ENCODE data around the gene MYH1. TPM values are rescaled to one million over a fixed set of nuclear protein-coding genes. Genes with fewer than 3 reads are reported as not detected.
"Not testable (repeated sequence)": the region's sequence is repeated elsewhere in the genome, so short reads cannot be mapped to it uniquely, and the experiment has no call there.

The MYH1 gene
- not detected in 2 replicates for polyA plus RNA-seq (2014; cell fraction: cytosol; rRNA removed)
- polyA plus RNA-seq (2014; cell fraction: nucleus; rRNA removed), result not detected in 2 replicates

DNA sequence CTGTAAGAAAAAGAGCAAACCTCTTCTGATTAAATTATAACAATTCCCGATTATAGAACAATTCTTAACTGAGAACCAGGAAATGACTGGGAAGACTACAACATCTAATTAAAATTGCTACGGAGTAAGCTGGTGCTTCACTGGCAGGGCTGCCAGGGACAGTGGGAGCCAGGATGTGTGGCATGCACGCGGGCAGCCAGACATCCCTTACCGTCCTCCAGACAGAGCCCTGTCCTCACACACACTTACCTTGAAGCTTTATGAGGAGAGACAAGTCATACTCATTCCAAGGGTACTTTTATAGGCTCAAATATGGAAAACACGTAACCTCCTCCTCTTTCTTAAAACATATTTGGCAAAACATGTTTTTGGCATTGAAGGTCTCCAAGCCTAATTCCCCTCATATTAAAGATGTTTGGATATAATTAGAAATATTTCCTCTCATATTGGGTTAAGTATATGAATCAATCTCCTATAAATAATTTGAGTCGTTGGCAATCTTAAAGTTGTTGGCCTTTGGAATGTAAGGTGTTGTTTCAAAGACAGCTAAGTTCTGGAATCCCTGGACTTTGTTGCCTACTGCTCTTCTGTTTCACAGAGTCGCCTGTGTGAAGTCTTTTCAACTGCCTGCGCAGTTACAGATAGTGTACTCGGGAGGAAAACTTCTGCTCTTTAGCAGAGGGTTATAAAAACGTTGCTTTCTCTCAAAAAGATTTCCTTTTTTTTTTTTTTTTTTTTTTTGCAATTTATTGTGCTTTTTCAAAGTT, at the start of gene MYH1:
Gene MYH1 (minus strand): TSS at position 272 of the 767 bp plus-strand sequence. CDS start 1,900 bp downstream, outside the sequence.
- DNase-seq (ENCODE audit: low spot score), result no peak

GRCh38 chr17:10563991-10564660, 45.8 kb upstream of the MYH1 start:
- no peak for DNase-seq (ENCODE audit: low spot score)

GRCh38 chr17:10558049-10558448, 39.7 kb upstream of the MYH1 start:
- no peak for DNase-seq (ENCODE audit: low spot score)

- no peak for DNase-seq (ENCODE audit: low spot score)
Observed at GRCh38 chr17:10557422-10557821, 39.1 kb upstream of the MYH1 start.

DNA sequence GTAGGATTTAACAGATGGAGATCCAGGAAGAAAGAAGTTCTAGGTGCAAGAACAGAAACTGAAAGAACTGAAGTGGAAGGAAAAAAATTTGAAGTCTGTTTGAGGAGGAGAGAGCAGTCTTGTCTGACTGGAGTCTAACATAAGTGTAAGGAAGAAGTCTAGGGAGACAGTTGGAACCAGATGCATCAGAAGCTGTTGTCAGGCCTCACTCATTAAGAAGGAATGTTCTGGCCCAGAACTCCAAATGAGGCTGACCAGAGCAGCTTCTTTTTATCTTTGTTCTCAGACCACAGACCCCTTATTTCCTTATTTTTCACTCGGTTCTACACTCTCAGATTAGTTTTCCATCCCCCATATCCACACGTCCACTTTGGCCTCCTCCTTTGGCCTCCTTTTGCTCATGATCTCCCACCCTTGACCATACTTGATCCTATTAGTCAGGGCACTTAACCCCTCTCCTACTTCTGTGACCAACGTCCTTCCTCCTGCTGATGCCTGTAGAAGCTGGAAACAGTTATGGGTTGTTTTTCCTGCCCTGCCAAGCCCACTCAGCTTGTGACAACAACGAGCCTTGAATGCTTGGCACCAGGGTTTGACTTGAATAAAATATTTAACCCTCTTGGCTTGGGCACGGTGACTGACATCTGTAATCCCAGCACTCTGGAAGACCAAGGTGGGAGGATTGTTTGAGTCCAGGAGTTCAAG, 38.1 kb upstream of the MYH1 start:
- DNase-seq (ENCODE audit: low spot score), result no peak

DNA sequence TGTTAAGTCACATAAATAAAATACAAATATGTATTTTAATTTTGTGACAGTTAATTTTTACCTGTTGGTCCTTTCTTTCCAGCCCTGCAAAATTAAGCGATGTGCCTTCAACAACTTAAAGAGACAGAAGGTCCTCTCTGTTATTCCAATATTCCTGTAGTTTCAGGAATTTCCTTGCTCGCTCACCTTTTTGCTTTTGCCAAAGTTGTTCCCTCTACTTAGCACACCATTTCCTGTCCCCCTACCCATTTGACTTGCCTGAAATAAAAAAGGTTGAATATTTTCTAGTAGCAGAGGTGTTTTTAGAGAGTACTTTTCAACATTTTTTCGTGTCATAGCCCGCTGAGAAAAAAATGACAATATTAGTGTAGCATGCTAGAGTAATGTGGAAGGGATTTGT, 31.7 kb upstream of the MYH1 start:
- no peak for DNase-seq (ENCODE audit: low spot score)

DNA sequence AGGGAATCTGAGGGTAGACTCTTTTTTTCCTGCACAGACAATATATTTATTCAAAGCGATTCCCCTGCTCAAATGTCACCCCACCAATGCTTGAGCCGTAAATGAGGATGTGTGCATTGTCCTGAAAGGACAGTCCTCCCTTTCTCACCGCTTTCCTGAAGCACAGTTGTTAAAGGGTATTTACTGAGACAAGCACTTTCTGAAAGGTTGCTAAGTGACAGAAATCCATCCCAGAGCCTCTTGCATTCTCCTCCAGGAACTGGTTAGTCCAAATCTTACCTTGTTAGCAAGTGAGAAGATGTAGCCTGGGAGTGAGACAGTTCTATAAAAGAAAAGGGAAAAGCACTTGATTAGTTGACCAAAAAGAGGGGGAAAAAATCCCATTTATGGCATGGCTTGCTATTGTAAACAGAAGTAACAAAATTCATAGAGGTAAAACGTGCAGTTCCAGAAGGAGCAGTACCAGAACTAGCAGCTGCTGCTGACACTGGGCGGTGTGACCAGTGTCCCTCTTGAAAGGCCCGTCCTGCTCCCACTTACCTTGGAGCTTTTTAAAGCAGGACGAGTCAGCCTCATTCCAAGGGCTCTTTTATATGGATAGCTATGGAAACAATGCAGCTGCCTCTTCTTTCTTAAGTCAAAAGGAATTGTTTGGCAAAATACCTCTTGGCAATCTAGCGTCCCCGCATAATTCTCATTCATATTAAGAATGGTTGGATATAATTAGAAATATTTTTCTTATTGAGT, 30.9 kb upstream of the MYH1 start, which contains the start of gene MYH2:
Gene MYH2 (minus strand): TSS at position 563 of the 747 bp plus-strand sequence. CDS start 1,738 bp downstream, outside the sequence.
- no peak for DNase-seq (ENCODE audit: low spot score)

- no peak for DNase-seq (ENCODE audit: low spot score)
Observed at GRCh38 chr17:10547351-10547750, 29.0 kb upstream of the MYH1 start.

DNA sequence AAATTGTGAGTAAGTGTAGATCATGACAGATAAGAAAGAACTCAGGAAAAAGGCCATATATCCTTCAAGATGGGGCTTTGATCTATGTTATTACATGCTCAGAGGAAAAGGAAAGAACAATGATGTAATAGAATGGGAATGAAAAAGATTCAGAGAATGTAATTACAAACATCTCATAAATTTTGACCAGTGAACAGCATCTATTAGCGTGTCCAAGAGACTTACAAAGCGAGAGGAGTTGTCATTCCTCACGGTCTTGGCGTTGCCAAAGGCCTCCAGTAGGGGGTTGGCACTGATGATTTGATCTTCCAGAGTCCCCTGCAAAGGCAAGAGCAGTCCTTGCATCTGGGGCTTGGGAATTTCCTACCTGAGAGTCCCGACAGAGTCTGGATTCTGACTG, 25.1 kb upstream of the MYH1 start:
- not testable (repeated sequence) for DNase-seq (ENCODE audit: low spot score)

DNA sequence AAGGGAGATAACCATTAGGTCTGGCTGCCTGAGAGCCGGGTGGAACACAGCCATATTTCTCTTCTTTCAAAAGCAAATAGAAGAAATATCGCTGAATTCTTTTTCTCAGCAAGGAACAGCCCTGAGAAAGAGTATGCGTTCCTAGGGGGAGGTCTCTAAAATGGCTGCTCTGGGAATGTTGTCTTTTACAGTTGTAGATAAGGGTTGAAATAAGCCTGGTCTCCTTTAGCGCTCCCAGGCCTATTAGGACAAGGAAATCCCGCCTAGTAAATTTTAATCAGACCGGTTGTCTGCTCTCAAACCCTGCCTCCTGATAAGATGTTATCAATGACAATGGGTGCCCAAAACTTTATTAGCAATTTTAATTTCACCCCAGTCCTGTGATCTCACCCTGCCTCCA, 22.8 kb upstream of the MYH1 start:
- not testable (repeated sequence) for DNase-seq (ENCODE audit: low spot score)

DNA sequence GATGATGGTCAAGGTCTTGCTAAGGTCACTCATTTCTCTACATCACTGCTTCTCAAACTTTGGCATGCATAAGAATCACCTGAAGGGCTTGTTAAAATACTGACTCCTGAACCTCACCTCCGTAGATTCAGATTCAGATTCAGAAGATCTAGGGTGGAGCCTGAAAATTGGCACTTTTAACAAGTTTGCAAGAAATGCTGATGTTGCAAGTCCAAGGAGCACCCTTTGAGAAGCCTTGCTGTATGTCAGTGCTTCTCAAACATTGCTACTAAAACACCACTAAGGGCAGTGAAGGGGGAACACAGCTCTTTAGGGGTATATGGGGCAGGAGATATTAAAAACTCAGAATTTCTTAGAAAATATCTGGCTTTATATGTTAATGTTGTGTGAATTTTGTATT, 13.7 kb upstream of the MYH1 start:
- DNase-seq (ENCODE audit: low spot score), result no peak

GRCh38 chr17:10527419-10527818, 9.1 kb upstream of the MYH1 start:
- no peak for DNase-seq (ENCODE audit: low spot score)

GRCh38 chr17:10526517-10526916, 8.2 kb upstream of the MYH1 start:
- DNase-seq (ENCODE audit: low spot score), result no peak

GRCh38 chr17:10523064-10523463, 4.7 kb upstream of the MYH1 start:
- DNase-seq (ENCODE audit: low spot score), result no peak

DNA sequence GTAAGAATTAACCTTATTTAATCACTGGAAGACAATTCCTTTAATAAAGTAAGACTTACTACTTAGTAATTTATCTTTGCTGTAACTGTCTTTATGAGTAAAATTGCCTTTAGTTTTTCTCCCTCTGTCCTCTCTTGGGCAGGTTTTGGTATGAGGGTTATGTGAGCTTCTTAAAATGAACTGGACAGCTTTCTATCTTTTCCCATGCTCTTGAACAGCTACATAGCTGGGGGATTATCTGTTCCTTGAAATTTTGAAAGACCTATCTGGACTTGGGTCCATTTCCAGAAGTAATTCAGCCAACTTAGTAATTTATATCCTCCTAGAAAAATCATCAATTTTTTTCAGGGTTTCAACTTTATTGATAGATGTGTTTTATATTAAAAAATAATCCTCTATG, 3.6 kb upstream of the MYH1 start:
- DNase-seq (ENCODE audit: low spot score), result no peak

- DNase-seq (ENCODE audit: low spot score), result no peak
Observed at GRCh38 chr17:10516638-10517037, 1.7 kb downstream of the MYH1 start.

DNA sequence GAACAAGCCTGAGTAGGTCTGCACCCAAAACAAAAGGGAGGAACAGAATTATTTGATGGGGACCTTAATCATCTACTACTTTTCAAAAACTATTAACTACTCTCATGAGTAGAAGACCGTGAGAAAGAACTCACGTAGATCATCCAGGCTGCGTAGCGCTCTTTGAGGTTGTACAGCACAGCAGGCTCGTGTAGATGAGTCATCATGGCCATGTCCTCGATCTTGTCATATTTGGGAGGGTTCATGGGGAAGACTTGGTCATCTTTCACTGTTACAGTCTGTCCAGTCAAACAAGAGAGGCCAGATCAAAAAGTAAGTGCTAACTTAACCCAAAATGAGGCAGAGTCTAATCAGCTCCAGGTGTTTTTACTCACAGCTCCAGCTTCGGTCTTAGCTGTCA, 2.3 kb downstream of the MYH1 start:
- no peak for DNase-seq (ENCODE audit: low spot score)

DNA sequence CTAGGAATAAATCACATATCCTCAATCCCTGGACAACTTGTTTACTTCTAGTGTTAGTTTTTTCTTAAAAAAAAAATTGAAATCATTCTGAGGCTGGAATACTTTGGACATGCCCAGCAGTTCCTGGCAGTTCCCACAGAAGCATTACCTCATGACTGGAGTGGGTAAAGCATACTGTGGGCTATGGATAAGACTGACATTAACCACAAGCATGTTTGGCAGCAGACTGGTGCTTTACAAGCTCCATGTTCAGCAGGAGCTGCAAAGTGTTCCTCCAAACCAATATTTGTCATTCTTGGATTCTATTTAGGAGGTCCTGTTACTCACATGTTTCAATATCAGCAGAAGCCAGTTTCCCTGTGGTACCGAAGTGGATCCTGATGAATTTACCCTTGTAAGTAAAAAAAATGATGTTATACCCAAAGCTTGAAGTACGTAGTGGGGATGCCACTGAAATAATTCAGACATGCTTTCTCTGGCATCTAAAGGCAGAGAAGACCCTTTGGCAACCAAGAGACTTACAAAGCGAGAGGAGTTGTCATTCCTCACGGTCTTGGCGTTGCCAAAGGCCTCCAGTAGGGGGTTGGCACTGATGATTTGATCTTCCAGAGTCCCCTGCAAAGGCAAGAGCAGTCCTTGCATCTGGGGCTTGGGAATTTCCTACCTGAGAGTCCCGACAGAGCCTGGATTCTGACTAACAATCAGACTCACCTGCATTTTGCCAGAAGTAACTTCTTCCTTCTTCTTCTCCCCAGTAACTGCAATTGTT, 4.9 kb downstream of the MYH1 start:
- no peak for DNase-seq (ENCODE audit: low spot score)

DNA sequence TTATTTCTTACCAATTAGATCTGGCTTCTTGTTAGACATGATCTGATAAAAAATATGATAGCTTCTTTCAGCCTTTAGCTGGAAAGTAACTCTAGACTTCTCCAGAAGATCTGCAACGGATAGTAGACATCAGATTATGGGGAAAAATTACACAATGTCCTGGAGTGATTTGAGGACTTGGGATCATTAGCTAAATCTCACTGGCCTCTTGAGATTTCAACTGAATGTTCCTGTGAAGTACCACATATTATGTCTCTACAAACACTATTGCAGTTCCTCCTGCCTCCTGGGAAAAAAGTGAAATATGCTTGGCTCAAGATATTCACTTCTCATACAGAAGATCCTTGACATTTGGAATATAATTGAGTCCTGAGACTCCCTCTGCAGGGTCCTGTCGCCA, 5.5 kb downstream of the MYH1 start:
- no peak for DNase-seq (ENCODE audit: low spot score)

DNA sequence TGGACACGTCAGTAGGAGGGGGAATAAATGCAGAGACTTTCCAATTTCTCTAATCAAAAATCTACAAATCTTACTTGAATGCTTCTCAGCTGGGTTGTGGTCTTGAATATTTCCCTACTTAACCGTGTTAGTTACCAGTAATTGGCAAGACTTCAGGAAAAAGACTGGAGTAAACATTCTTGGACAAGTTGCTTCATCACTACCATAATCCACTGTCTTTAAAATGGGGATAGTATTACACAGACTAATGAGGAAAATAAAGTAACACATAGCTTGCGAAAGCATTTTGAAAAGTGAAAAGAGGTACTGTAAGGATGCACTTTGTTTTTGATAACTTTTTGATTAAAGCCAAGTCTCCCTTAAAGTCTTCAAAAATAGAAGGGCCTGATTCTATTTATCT, 18.4 kb downstream of the MYH1 start:
- no peak for DNase-seq (ENCODE audit: low spot score)

- no peak for DNase-seq (ENCODE audit: low spot score)
Observed at GRCh38 chr17:10492004-10492403, 26.3 kb downstream of the MYH1 start.

All from SK-N-DZ (cell line).